B cell (primary cell): Measurements from ENCODE around the gene KRCC1. TPM values are rescaled to one million over a fixed set of nuclear protein-coding genes. Genes with fewer than 3 reads are reported as not detected.

Source experiments
- ATAC-seq: fragments of 200-7000 bp; cut with Tn5 transposase; one replicate; pipeline ENCODE4 v1.10.0; 2021; ENCODE audit warnings: low read depth, mild to moderate bottlenecking, moderate number of reproducible peaks, moderate library complexity
- CTCF ChIA-PET: fragments of 350-600 bp; sonication (Branson Sonifier 250); formaldehyde crosslinking; loops from one replicate; lab custom pipeline; 2021; ENCODE audit warnings: antibody characterized with exemption, inconsistent platforms; lab: Charles Lee
- POLR2A ChIA-PET: fragments of 350-600 bp; sonication (Branson Sonifier 250); formaldehyde crosslinking; loops from one replicate; lab custom pipeline; 2021; ENCODE audit warnings: antibody characterized with exemption; lab: Charles Lee
- DNase-seq: peaks from one replicate; pipeline ENCODE4 v3.0.0; 2013
- H2AFZ ChIP-seq: 2 replicates; pipeline ENCODE4 v1.6.1; 2012; ENCODE audit warnings: mild to moderate bottlenecking, low read depth, low read length; ENCODE audit not compliant: insufficient read depth, poor library complexity, severe bottlenecking
- H3K27ac ChIP-seq, 2 donors: 1 replicate in 1 of 2; 2 replicates in 1 of 2; pipeline ENCODE4 v1.5.1; 2012 to 2013; ENCODE audit warnings: low read length in 2 of 2, mild to moderate bottlenecking in 2 of 2, moderate library complexity in 1 of 2
- H3K27me3 ChIP-seq, 4 experiments: fragments of 200-600 bp in 1 of 4; sonication (generic) in 1 of 4; replicated peaks in 1 of 4; 1 replicate in 2 of 4; 2 replicates in 2 of 4; pipeline versions ENCODE4 v1.6.1 to v1.7.0; 2013 to 2016; ENCODE audit warnings: low read length in 3 of 4, mild to moderate bottlenecking in 2 of 4, mixed read lengths in 1 of 4, moderate library complexity in 1 of 4; ENCODE audit not compliant: insufficient read depth in 4 of 4, control insufficient read depth in 3 of 4; ENCODE audit errors: control extremely low read depth in 1 of 4
- H3K36me3 ChIP-seq, 2 experiments: replicated peaks in 1 of 2; 1 replicate in 1 of 2; 2 replicates in 1 of 2; pipeline versions ENCODE4 v1.6.1 to v1.7.1; 2013; ENCODE audit warnings: low read length in 1 of 2; ENCODE audit not compliant: insufficient read depth in 2 of 2, control insufficient read depth in 1 of 2; ENCODE audit errors: control extremely low read depth in 1 of 2, extremely low read depth in 1 of 2
- H3K4me1 ChIP-seq, 2 donors: fragments of 200-600 bp in 1 of 2; sonication (generic) in 1 of 2; 1 replicate in 1 of 2; 2 replicates in 1 of 2; pipeline versions ENCODE4 v1.5.1 to v1.6.1; 2013 to 2017; ENCODE audit warnings: low read length in 2 of 2; ENCODE audit not compliant: control insufficient read depth in 2 of 2, insufficient read depth in 2 of 2
- H3K4me2 ChIP-seq: replicated peaks from 2 replicates; pipeline ENCODE3; 2012; ENCODE audit warnings: mild to moderate bottlenecking, low read depth, low read length; ENCODE audit not compliant: poor library complexity, severe bottlenecking
- H3K4me3 ChIP-seq, 5 experiments: fragments of 200-600 bp in 1 of 5; sonication (generic) in 1 of 5; 1 replicate in 3 of 5; 2 replicates in 2 of 5; pipeline versions ENCODE4 v1.5.1 to v1.7.0; 2011 to 2016; ENCODE audit warnings: low read length in 4 of 5, mild to moderate bottlenecking in 4 of 5, low read depth in 2 of 5, control low read depth in 1 of 5, moderate library complexity in 1 of 5; ENCODE audit not compliant: insufficient read depth in 1 of 5; ENCODE audit errors: control extremely low read depth in 1 of 5, extremely low read depth in 1 of 5
- H3K79me2 ChIP-seq: fragments of 200-600 bp; sonication (generic); one replicate; pipeline ENCODE4 v1.6.0; 2016; ENCODE audit warnings: low read length; ENCODE audit not compliant: control insufficient read depth, insufficient read depth
- H3K9ac ChIP-seq: fragments of 200-600 bp; sonication (generic); 2 replicates; pipeline ENCODE4 v1.6.1; 2017; ENCODE audit warnings: mild to moderate bottlenecking, low read length, moderate library complexity
- H3K9me3 ChIP-seq, 3 donors: one replicate each; pipeline versions ENCODE4 v1.6.1 to v1.7.1; 2013; ENCODE audit warnings: low read length in 2 of 3; ENCODE audit not compliant: control insufficient read depth in 2 of 3, insufficient read depth in 1 of 3; ENCODE audit errors: control extremely low read depth in 1 of 3
- H4K20me1 ChIP-seq: 2 replicates; pipeline ENCODE4 v1.6.0; 2012; ENCODE audit warnings: mild to moderate bottlenecking, low read length; ENCODE audit not compliant: insufficient read depth, control insufficient read depth, poor library complexity, severe bottlenecking
- H3K27ac Mint-ChIP-seq: one replicate; pipeline ENCODE4 v1.8.0; 2021; ENCODE audit warnings: mixed read lengths
- H3K27me3 Mint-ChIP-seq: one replicate; pipeline ENCODE4 v1.8.0; 2021; ENCODE audit warnings: mixed read lengths
- H3K4me1 Mint-ChIP-seq: one replicate; pipeline ENCODE4 v1.8.0; 2021; ENCODE audit warnings: mixed read lengths
- H3K4me3 Mint-ChIP-seq: one replicate; pipeline ENCODE4 v1.8.0; 2021; ENCODE audit warnings: mixed read lengths
- H3K9me3 Mint-ChIP-seq: one replicate; pipeline ENCODE4 v1.8.0; 2022; ENCODE audit warnings: mixed read lengths; ENCODE audit not compliant: insufficient read depth
- EZH2 ChIP-seq: IDR thresholded peaks from 2 replicates; pipeline ENCODE4 v1.6.1; 2012; ENCODE audit warnings: borderline replicate concordance, low read depth, mild to moderate bottlenecking, moderate library complexity, low read length; ENCODE audit not compliant: insufficient read depth, poor library complexity, severe bottlenecking
- WGBS: methylation state at CpG from one replicate; pipeline ENCODE4 v1.1.5; 2013; ENCODE audit warnings: missing lambda C conversion rate; ENCODE audit not compliant: insufficient coverage; 5-methylcytosine and 5-hydroxymethylcytosine counted together
- intact Hi-C: fragments of 100-400 bp; cut with micrococcal nuclease; formaldehyde crosslinking; loops from one replicate; pipeline ENCODE4 v1.10.0; 2022
- polyA plus RNA-seq: library from polyadenylated mRNA; depleted of rRNA; stranded (reverse); fragments of >200 nt; gene quantifications from 2 replicates; pipeline ENCODE4 v1.2.3, GENCODE V29; 2012
- total RNA-seq, 2 donors: library from RNA; stranded (reverse); fragments of 120-200 nt in 1 of 2; gene quantifications; 1 replicate in 1 of 2; 2 replicates in 1 of 2; pipeline versions ENCODE4 v1.2.3 to v1.2.4, GENCODE V29; 2013 to 2022
- TF ChIP-seq, protein P1 (sequence below): fragments of 200-600 bp; IDR thresholded peaks from one replicate; pipeline ENCODE4 v1.8.0; 2022; ENCODE audit warnings: antibody characterized with exemption, mild to moderate bottlenecking

Gene KRCC1
- total and polyA plus RNA-seq, 2 donors (not counting 1 experiment from before 2014, with no cell fraction given): 11.9 to 27.2 TPM

GRCh38 chr2:88085099-88085498 is 29.5 kb upstream of the KRCC1 start:
- Histone ChIP-seq H3K36me3 (no peaks in the 10 kb centered on the region), H3K9me3 (no peaks in the 10 kb centered on the region), H4K20me1 (no peaks in the 10 kb centered on the region), H3K27ac (no peak overlapping the region), H2AFZ (no peak overlapping the region), H3K79me2 (no peaks in the 10 kb centered on the region), H3K4me1 (peaks cover 0 to 4% of the 10 kb centered on the region in 2 donors), H3K27me3 (no peaks in the 10 kb centered on the region), H3K4me2 (no peak overlapping the region), H3K4me3 (no peak overlapping the region), H3K9ac (no peak overlapping the region)
- Mint-ChIP-seq H3K9me3 (no peaks in the 10 kb centered on the region), H3K27ac (no peak overlapping the region), H3K27me3 (peaks cover 4% of the 10 kb centered on the region), H3K4me1 (peaks cover 4% of the 10 kb centered on the region), H3K4me3 (no peak overlapping the region)
- 100% methylated on average over 1 of the region's 2 CpGs for WGBS
- ChIA-PET CTCF (no interaction called here), POLR2A (no interaction called here)
- TF ChIP-seq EZH2: no peak
- TF ChIP-seq, protein P1, sequence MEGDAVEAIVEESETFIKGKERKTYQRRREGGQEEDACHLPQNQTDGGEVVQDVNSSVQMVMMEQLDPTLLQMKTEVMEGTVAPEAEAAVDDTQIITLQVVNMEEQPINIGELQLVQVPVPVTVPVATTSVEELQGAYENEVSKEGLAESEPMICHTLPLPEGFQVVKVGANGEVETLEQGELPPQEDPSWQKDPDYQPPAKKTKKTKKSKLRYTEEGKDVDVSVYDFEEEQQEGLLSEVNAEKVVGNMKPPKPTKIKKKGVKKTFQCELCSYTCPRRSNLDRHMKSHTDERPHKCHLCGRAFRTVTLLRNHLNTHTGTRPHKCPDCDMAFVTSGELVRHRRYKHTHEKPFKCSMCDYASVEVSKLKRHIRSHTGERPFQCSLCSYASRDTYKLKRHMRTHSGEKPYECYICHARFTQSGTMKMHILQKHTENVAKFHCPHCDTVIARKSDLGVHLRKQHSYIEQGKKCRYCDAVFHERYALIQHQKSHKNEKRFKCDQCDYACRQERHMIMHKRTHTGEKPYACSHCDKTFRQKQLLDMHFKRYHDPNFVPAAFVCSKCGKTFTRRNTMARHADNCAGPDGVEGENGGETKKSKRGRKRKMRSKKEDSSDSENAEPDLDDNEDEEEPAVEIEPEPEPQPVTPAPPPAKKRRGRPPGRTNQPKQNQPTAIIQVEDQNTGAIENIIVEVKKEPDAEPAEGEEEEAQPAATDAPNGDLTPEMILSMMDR: no peak
- ATAC-seq (no peak), DNase-seq (no peak)
- intact Hi-C loops: no loop called here

GRCh38 chr2:88082781-88083180 is 27.2 kb upstream of the KRCC1 start:
- H3K4me1 Mint-ChIP-seq: no peaks in the 10 kb centered on the region
- H3K9me3 Mint-ChIP-seq: no peaks in the 10 kb centered on the region
- DNase-seq (no peak), ATAC-seq (no peak)
- no peaks in the 10 kb centered on the region for H3K79me2 ChIP-seq
- H3K27ac ChIP-seq: no peak overlapping the region
- H3K4me3 ChIP-seq: no peak overlapping the region
- H3K27me3 Mint-ChIP-seq: peaks cover 4% of the 10 kb centered on the region
- no peaks in the 10 kb centered on the region for H3K9me3 ChIP-seq
- CTCF ChIA-PET: no interaction called here
- no peak overlapping the region for H3K9ac ChIP-seq
- POLR2A ChIA-PET: no interaction called here
- H3K27me3 ChIP-seq: no peaks in the 10 kb centered on the region
- H3K4me1 ChIP-seq: no peaks in the 10 kb centered on the region
- no peaks in the 10 kb centered on the region for H3K36me3 ChIP-seq
- H2AFZ ChIP-seq: no peak overlapping the region
- H4K20me1 ChIP-seq: no peaks in the 10 kb centered on the region
- no peak overlapping the region for H3K4me2 ChIP-seq
- H3K4me3 Mint-ChIP-seq: no peak overlapping the region
- no peak overlapping the region for H3K27ac Mint-ChIP-seq
- 100% methylated on average over 1 of the region's 1 CpG for WGBS
- no peak for TF ChIP-seq EZH2
- TF ChIP-seq, protein P1: no peak
- intact Hi-C loops: no loop called here
